HG03558 (cell line): Measurements from ENCODE around the gene BRK1.
A peak's percentile ranks its signal among the peaks of the same experiment; 100 is the strongest.
"Not testable (repeated sequence)": the region's sequence is repeated elsewhere in the genome, so short reads cannot be mapped to it uniquely, and the experiment has no call there.

Experiments
- ATAC-seq: cut with Tn5 transposase; IDR thresholded peaks from one replicate; pipeline ENCODE4 v1.9.1; 2021; ENCODE audit warnings: moderate number of reproducible peaks; ENCODE audit not compliant: unreplicated experiment; ENCODE audit errors: extremely low read depth

The BRK1 gene

DNA sequence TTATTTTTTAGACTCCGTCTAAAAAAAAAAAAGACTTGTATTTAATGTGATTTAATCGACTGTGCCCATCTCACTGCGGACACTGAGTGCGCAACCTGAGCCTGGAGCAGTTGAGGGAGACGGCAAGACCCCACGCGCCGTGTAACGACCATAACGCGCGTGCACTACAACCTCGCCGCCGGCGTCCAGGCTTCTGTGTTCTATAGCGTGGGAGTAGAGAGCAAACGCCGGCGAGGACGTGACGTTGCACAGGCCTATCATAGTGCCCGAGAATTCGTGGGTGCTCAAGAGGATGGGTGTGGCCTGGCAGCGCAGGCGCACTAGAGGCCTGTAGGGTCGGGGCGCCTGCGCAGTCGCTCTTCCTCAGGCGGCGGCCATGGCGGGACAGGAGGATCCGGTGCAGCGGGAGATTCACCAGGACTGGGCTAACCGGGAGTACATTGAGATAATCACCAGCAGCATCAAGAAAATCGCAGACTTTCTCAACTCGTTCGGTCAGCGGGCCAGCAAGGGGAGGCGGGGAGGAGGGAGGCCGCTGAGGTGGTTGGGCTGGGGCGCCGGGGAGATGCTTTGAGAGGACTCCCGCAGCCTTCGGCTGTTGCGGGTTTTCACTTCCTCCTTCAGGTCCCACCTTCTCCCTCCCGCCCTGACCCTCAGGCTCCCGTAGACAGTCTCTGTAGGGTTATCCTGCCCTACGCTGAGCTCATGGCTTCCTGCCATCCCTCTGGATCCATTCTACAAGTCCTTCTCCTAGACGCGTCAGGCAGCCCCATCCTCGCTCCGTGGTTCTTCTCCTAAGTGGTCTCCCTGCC, at the start of gene BRK1:
Gene BRK1 (plus strand): TSS at position 350 of the 812 bp plus-strand sequence. CDS start 27 bp downstream, at position 377.
- peak; percentile 91 for ATAC-seq

DNA sequence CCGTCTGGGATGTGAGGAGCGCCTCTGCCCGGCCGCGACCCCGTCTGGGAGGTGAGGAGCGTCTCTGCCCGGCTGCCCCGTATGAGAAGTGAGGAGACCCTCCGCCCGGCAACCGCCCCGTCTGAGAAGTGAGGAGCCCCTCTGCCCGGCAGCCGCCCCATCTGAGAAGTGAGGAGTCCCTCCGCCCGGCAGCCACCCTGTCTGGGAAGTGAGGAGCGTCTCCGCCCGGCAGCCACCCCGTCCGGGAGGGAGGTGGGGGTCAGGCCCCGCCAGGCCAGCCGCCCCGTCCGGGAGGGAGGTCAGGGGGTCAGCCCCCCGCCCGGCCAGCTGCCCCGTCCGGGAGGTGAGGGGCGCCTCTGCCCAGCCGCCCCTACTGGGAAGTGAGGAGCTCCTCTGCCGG, 45.4 kb upstream of the BRK1 start:
- not testable (repeated sequence) for ATAC-seq

DNA sequence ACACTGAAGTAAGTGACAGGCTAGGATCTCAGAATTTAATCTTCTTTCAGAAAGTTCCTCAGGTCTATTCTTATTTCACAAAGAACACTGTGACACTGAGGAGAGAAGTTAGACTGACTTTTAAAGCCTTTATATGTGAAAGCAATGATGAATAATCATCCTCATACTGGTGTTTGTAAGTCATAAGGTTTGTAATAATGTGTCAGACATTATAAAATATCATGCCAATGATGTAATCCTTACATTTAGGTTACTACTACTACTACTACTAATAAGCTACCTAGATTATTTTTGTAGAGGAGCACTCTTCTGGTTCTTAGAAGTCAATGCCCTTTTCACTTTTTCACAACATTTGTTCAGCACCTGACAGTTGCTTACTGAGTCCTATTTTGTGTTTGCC, 40.8 kb upstream of the BRK1 start:
- ATAC-seq, result no peak

DNA sequence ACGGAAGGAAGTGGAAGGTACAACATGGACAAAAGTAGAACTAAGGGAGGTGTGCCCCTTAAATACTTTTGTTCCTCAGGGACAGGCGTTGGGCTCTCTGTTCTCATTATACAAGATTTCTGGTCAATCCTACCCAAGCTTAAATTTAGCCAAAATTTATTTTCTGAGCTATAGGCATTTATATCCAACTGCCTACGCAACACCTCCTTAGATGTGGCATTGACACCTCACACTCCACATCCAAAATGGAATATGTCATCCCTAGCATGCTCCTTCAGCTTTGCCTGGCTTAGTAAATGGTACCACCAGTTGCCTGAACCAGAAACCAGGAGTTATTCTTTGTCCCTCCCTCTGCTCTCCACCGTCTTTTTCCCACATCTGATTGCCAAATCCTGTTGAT, 33.6 kb upstream of the BRK1 start:
- ATAC-seq, result no peak

DNA sequence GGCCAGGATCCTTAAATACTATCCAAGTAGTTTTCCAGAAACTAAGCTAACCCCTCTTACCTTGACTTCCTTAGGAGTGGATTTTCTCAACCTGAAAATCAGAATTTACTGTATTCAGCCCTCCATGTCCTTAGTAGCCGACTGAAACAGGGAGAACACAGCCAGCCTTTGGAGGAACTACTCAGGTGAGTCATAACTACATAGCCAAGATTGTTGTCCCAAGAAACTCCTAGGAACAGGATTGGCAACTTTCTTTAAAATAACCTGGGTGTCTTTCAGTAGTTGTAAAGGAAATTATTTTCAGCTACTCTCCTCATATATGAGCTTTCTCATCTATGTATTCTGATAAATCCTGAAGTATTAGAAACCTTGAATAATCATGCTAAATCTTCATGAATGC, 29.7 kb upstream of the BRK1 start:
- ATAC-seq, result no peak

DNA sequence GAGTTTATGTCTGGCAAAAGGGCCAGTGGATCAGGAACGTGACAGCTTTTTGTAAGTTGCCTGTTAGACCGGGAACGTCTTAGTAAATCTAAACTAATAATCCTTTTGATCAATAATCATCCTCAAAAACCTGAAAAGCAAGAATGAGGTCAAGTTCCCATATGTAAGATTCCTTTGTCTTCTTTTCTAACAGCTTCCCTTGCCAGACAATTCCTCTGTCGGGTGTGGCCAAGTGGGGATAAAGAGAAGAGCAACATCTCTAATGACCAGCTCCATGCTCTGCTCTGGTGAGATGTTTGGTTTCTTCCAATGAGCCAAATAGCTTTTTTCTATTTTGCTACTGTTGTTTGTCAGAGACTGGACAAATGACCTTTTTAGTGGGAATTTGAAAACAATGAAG, 27.2 kb upstream of the BRK1 start:
- no peak for ATAC-seq

DNA sequence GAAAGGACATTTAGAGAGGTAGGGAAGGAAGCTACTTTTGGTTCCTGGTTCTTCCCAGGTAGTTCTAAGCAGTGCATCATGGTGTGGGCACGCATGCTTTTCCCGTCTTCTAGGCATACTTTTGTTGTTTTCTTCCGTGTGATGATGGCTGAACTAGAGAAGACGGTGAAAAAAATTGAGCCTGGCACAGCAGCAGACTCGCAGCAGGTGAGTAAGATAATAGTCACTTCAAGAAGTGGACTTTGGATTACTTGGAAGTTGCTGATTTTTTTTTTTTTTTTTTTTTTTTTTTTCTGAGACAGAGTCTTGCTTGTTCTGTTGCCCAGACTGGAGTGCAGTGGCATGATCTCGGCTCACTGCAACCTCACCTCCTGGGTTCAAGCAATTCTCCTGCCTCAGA, 25.3 kb upstream of the BRK1 start:
- ATAC-seq, result no peak

DNA sequence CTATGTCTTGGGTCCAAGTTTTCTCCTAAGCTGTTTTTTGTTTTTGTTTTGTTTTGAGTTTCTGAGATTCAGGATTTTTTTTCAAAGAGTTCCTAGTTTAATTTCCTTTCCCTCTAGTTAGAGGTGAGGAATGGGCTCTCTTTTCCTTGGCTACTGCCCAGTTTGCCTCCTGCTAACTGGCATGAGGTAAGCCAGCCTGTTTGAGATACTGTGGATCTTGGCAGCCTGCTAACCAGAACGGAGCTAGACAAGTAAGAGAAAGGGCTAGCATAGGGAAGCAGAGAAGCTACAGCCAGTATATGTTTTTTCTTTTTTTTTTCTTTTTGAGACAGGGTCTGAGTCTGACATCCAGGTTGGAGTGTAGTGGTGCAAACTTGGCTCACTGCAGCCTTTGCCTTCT, 24.7 kb upstream of the BRK1 start:
- ATAC-seq, result not testable (repeated sequence)

DNA sequence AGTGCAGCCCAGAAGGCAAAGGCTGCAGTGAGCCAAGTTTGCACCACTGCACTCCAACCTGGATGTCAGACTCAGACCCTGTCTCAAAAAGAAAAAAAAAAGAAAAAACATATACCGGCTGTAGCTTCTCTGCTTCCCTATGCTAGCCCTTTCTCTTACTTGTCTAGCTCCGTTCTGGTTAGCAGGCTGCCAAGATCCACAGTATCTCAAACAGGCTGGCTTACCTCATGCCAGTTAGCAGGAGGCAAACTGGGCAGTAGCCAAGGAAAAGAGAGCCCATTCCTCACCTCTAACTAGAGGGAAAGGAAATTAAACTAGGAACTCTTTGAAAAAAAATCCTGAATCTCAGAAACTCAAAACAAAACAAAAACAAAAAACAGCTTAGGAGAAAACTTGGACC, 24.1 kb upstream of the BRK1 start:
- not testable (repeated sequence) for ATAC-seq

DNA sequence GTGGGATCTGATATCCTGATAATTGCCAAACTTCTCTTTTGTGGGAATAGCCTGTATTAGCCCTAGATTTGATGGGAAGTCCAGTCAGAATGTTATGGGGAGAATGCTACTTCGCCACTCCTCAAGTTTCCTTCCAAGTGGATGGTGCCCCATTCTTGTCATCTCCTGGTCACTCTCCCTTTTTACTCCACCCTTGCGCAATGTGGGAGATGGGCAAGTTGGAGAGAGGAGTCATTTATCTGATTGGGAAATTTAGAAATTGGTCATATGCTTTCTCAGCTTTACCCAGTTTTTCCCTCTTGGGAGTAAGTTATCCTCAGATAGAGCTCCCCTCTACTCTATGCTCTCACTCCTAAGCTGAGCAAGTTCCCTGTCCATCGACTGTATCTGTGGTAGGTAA, 21.8 kb upstream of the BRK1 start:
- ATAC-seq, result no peak

DNA sequence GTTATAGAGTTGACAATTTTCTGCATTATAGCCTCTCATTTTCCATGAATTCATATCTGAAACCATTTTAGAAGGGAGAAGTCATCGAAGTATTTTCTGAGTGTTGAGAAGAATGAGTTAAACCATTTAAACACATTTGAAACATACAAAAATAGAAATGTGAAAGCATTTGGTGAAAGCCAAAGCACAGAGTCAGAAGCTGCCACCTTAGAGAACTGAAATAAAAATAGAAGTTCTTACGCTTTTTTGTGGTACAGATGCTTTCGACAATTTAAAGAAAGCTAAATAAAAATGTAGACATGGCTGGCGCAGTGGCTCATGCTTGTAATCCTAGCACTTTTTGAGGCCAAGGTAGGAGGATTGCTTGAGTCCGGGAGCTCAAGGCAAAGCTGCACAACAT, 16.4 kb upstream of the BRK1 start:
- no peak for ATAC-seq

DNA sequence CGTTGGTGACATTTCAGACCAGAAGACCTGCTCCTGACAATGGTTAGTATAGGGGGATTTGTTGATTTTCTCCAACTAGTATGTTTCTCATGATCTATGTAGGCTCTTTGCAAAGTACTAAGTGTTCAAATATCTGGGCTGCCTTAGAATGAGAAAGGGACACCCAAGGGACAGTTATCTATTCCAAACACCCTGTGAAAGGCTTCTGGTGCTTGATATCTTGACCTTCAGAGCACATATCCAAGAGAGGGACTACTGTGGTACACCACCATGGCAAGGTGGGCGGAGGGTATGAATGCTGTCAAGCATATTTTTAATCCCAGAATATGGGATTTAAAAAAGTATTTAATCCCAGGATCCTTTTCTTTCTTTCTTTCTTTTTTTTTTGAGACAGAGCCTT, 8.6 kb upstream of the BRK1 start:
- no peak for ATAC-seq

DNA sequence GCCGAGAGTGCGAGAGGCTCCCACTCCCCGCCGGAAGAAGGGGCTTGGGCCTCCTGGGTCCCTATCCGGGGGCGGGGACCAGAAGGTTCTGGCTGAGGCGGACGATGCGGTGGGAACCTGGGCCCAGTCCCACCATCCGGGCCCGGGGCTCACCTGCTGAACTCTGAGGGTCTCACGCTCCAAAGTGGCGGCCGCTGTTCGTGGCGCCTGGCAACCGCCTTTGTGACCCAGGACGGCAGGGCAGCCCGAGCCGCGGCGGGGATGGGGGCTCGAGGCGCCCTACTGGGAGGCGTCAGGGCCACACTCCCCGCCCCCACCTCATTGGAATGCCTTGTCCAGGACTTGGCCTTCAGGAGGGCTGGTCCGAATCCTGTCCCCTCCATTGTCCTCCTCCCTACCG, 7.4 kb upstream of the BRK1 start, which contains the start of gene FANCD2OS:
Gene FANCD2OS (minus strand): TSS at position 165 of the 400 bp plus-strand sequence. CDS start 3,481 bp downstream, outside the sequence.
- ATAC-seq, result no peak

DNA sequence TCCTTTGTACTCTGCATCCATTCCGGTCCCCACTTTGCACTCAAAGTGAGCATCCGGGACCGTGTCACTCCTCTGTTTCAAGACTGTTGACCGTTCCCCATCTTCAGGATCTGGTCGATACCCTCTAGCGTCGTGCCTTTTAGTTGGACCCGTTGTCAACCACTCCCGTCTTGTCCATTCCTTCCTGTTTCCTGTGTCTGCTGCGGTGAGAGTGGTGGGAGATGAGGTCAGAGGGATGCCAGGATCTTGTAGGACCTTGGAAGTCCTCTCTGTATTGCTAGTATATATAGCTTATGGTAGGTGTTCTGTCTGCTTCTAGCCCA, 624 bp downstream of the BRK1 start:
- ATAC-seq, result peak; percentile 4

DNA sequence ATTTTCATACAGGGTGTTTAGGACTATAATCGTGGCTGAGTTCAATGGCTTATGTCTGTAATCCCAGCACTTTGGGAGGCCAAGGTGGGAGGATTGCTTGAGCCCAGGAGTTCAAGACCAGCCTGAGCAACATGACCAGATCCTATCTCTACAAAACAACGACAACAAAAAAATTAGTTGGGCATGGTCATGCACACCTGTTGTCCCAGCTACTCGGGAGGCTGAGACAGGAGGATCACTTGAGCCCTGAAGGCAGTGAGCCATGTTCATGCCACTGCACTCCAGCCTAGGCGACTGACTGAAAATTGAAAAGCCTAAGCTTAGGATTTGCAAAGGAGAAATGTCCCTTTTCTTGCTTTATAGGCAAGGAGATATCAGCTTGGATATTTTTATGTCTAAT, 1.5 kb downstream of the BRK1 start:
- no peak for ATAC-seq

DNA sequence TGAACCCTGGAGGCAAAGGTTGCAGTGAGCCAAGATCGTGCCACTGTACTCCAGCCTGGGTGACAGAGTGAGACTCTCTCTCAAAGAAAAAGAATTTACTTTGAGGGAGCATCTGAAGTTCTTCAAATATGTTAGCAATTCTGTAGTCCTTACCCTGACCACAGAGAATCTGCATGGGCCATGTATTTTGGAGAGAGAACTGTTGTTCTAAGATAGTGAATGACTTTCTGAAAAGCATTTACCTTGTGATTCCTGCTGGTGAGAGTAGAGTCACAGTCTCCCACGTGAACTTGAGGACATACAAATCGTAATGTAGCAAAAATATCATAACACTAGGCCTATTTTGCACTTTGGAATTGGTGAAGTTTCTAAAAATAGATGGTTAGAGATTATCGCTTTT, 3.9 kb downstream of the BRK1 start:
- ATAC-seq, result no peak

DNA sequence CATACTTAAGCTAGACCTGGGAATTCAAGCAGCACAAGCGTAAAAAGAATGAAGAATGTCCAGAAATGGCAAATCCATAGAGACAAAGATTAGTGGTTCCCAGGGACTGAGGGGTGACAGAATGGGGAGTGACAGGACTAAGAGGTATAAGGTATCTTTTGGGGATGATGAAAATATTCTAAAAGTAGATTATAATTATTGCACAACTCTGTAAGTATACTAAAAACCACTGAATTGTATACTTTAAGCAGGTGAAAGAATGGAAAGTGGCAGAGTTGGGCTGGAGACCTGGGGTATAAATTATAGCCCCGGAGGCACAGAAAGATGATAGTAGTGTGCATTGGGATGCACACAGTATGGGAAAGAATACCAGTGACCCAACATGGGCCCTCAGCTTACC, 5.6 kb downstream of the BRK1 start:
- no peak for ATAC-seq

DNA sequence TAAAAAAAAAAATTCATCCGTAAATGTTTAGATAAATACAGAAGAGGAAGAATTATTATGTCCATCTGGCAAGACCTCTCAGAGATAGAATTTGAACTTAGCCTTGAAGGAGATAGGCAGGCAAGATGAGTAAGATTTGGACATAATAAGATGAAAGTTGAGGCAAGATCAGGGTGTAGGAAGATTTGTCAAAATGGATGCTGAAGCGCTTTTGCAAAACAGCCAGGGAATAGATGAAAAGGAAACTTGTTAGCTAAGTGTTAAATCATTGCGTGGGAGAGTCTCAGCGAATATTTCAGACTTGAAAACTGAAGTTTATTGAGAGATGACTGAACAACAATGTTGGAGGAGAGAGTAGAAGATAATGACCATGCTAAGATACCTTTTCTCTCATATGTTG, 7.2 kb downstream of the BRK1 start:
- ATAC-seq, result no peak

DNA sequence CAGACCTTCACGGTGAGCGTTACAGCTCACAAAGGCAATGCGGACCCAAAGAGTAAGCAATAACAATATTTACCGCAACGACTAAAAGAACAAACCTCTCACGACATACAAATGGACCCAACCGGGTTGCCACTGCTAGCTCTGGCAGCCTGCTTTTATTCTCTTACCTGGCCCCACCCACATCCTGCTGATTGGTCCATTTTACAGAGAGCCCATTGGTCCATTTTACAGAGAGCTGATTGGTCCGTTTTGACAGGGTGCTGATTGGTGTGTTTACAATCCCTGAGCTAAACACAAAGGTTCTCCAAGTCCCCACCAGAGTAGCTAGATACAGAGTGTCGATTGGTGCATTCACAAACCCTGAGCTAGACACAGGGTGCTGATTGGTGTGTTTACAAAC, 20.4 kb downstream of the BRK1 start:
- not testable (repeated sequence) for ATAC-seq

DNA sequence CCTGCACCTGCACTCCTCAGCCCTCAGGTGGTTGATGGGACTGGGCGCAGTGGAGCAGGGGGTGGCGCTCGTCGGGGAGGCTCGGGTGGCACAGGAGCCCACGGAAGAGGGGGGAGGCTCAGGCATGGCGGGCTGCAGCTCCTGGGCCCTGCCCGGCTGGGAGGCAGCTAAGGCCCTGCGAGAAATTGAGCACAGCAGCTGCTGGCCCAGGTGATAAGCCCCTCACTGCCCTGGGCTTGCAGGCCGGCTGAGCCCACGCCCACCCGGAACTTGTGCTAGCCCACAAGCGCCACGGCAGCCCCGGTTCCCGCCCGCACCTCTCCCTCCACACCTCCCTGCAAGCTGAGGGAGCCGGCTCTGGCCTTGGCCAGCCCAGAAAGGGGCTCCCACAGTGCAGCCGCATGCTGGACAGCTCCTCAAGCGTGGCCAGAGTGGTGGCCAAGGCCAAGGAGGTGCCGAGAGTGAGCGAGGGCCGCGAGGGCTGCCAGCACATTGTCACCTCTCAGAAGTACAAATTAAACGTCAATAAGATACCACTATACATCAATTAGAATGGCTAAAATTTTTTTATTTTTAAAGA, 21.0 kb downstream of the BRK1 start:
- no peak for ATAC-seq

DNA sequence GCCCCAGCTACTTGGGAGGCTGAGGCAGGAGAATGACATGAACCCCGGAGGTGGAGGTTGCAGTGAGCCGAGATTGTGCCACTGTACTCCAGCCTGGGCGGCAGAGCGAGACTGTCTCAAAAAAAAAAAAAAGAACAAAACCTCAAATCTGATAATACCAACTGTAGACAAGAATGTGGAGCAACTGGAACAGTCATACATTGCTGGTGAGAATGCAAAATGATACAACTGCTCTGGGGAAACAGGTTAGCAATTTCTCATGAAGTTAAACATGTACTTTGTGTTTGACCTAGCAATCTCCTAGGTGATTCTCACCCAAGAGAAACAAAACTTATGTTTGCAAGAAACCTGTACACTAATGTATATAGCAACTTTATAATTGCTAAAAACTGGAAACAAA, 21.7 kb downstream of the BRK1 start:
- no peak for ATAC-seq

DNA sequence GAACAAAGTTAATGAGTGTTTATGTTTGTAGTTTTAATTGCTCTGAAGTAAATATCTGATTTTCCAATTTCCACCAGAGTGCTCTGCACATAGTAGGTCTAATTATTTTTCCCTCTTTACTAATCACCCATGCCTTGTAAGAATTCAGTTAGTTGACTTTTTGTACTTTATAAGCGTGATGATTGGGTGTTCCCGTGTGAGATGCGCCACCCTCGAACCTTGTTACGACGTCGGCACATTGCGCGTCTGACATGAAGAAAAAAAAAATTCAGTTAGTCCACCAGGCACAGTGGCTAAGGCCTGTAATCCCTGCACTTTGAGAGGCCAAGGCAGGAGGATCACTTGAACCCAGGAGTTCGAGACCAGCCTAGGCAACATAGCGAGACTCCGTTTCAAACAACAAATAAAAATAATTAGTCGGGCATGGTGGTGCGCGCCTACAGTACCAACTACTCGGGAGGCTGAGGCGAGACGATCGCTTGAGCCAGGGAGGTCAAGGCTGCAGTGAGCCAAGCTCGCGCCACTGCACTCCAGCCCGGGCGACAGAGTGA, 25.6 kb downstream of the BRK1 start:
- no peak for ATAC-seq
